Measurements from ENCODE around the gene PTPRU.

- TF ChIP-seq ZNF274 (IDR thresholded peaks at IDR 0.05; ENCODE audit: low read depth, low read length): no peak
- no peak for TF ChIP-seq YY1 (IDR thresholded peaks at IDR 0.05; ENCODE audit: insufficient read depth, insufficient read length)
Measured at GRCh38 chr1:29324202-29324601, 87.9 kb downstream of the PTPRU start.
